B cell (primary cell): Measurements from ENCODE around the gene TCF7L2.

ENCODE experiments used
- EZH2 ChIP-seq: IDR thresholded peaks from 2 replicates; pipeline ENCODE4 v1.6.1; 2012; ENCODE audit warnings: borderline replicate concordance, low read depth, mild to moderate bottlenecking, moderate library complexity, low read length; ENCODE audit not compliant: insufficient read depth, poor library complexity, severe bottlenecking
- TF ChIP-seq, protein P1 (sequence below): fragments of 200-600 bp; IDR thresholded peaks from one replicate; pipeline ENCODE4 v1.8.0; 2022; ENCODE audit warnings: antibody characterized with exemption, mild to moderate bottlenecking

DNA sequence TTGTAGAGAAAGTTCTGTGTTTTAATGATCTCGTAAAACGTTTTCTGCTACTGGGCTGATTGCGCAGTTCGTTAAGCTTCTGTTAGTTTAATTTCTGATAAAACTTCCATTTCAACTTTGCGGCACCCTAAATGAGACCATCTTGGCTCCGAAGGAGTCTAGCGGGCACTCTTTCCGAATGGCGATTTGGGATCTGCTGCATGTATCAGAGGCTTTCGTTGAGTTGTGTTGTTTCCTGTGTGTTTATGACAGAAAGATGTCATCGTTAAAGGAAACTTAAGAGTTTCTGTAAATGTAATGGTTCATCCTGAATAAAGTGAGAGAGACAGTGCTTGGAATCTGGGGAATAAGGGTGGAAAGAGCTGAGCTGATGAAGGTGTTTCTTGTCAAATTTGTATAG, 174.7 kb downstream of the TCF7L2 start:
- TF ChIP-seq, protein P1, sequence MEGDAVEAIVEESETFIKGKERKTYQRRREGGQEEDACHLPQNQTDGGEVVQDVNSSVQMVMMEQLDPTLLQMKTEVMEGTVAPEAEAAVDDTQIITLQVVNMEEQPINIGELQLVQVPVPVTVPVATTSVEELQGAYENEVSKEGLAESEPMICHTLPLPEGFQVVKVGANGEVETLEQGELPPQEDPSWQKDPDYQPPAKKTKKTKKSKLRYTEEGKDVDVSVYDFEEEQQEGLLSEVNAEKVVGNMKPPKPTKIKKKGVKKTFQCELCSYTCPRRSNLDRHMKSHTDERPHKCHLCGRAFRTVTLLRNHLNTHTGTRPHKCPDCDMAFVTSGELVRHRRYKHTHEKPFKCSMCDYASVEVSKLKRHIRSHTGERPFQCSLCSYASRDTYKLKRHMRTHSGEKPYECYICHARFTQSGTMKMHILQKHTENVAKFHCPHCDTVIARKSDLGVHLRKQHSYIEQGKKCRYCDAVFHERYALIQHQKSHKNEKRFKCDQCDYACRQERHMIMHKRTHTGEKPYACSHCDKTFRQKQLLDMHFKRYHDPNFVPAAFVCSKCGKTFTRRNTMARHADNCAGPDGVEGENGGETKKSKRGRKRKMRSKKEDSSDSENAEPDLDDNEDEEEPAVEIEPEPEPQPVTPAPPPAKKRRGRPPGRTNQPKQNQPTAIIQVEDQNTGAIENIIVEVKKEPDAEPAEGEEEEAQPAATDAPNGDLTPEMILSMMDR: no peak
- no peak for TF ChIP-seq EZH2
